T-cell (primary cell): Measurements from ENCODE around the gene ARL13B. TPM values are rescaled to one million over a fixed set of nuclear protein-coding genes. Genes with fewer than 3 reads are reported as not detected.

ENCODE experiments used
- ATAC-seq, 4 experiments: fragments of 200-7000 bp in 3 of 4; fragments of 150-1000 bp in 1 of 4; cut with Tn5 transposase; replicated peaks in 1 of 4; 1 replicate in 3 of 4; 2 replicates in 1 of 4; pipeline ENCODE4 v1.10.0; 2021; ENCODE audit warnings: moderate library complexity in 3 of 4, mild to moderate bottlenecking in 2 of 4, moderate number of reproducible peaks in 1 of 4
- CTCF ChIA-PET, 2 donors: fragments of 300-600 bp; sonication (Branson Sonifier 250); formaldehyde crosslinking; loops; one replicate each; lab custom pipeline; 2022; ENCODE audit warnings: antibody characterized with exemption in 2 of 2; lab: Charles Lee
- POLR2A ChIA-PET, 2 donors: fragments of 300-600 bp; sonication (Branson Sonifier 250); formaldehyde crosslinking; loops; one replicate each; lab custom pipeline; 2022; ENCODE audit warnings: antibody characterized with exemption in 2 of 2; lab: Charles Lee
- DNase-seq, 35 experiments: peaks; one replicate each; pipeline versions ENCODE4 v3.0.0 to v3.0.0-alpha.2; 2013 to 2023
- H3K27ac ChIP-seq: one replicate; pipeline ENCODE4 v1.5.1; 2013; ENCODE audit warnings: low read length
- H3K27me3 ChIP-seq, 2 experiments: replicated peaks in 1 of 2; 1 replicate in 1 of 2; 2 replicates in 1 of 2; pipeline versions ENCODE4 v1.6.1 to v1.7.0; 2013; ENCODE audit warnings: low read length in 1 of 2, mixed read lengths in 1 of 2; ENCODE audit not compliant: control insufficient read depth in 2 of 2, insufficient read depth in 2 of 2; ENCODE audit errors: extremely low read depth in 1 of 2
- H3K36me3 ChIP-seq, 2 donors: 1 replicate in 1 of 2; 2 replicates in 1 of 2; pipeline versions ENCODE4 v1.6.1 to v1.7.0; 2013; ENCODE audit warnings: low read length in 1 of 2; ENCODE audit not compliant: control insufficient read depth in 2 of 2, insufficient read depth in 1 of 2; ENCODE audit errors: extremely low read depth in 1 of 2
- H3K4me1 ChIP-seq, 2 experiments: 1 replicate in 1 of 2; 2 replicates in 1 of 2; pipeline versions ENCODE4 v1.6.1 to v1.7.0; 2013; ENCODE audit warnings: low read length in 2 of 2, mixed read lengths in 1 of 2; ENCODE audit not compliant: insufficient read depth in 2 of 2, control insufficient read depth in 1 of 2; ENCODE audit errors: extremely low read depth in 1 of 2
- H3K4me3 ChIP-seq, 2 donors: 1 replicate in 1 of 2; 2 replicates in 1 of 2; pipeline versions ENCODE4 v1.5.1 to v1.7.0; 2013; ENCODE audit warnings: mild to moderate bottlenecking in 2 of 2, low read length in 1 of 2, moderate library complexity in 1 of 2; ENCODE audit not compliant: control insufficient read depth in 1 of 2; ENCODE audit errors: extremely low read depth in 1 of 2
- H3K9me3 ChIP-seq: 2 replicates; pipeline ENCODE4 v1.7.0; 2013
- H3K27ac Mint-ChIP-seq, 2 donors: one replicate each; pipeline ENCODE4 v1.8.0; 2020 to 2021; ENCODE audit warnings: mild to moderate bottlenecking in 2 of 2, mixed read lengths in 2 of 2
- H3K27me3 Mint-ChIP-seq, 2 donors: one replicate each; pipeline ENCODE4 v1.8.0; 2021 to 2022; ENCODE audit warnings: mixed read lengths in 2 of 2
- H3K36me3 Mint-ChIP-seq: one replicate; pipeline ENCODE4 v1.8.0; 2021; ENCODE audit warnings: mixed read lengths
- H3K4me1 Mint-ChIP-seq, 3 donors: one replicate each; pipeline ENCODE4 v1.8.0; 2020 to 2022; ENCODE audit warnings: mixed read lengths in 3 of 3, mild to moderate bottlenecking in 1 of 3
- H3K4me3 Mint-ChIP-seq, 3 donors: one replicate each; pipeline ENCODE4 v1.8.0; 2020 to 2022; ENCODE audit warnings: mild to moderate bottlenecking in 3 of 3, mixed read lengths in 3 of 3, moderate library complexity in 3 of 3
- H3K9me3 Mint-ChIP-seq, 3 donors: one replicate each; pipeline ENCODE4 v1.8.0; 2020 to 2022; ENCODE audit warnings: mixed read lengths in 3 of 3
- WGBS: methylation state at CpG from one replicate; pipeline ENCODE4 v1.1.5; 2013; ENCODE audit warnings: missing lambda C conversion rate; ENCODE audit not compliant: insufficient coverage; 5-methylcytosine and 5-hydroxymethylcytosine counted together
- total RNA-seq, 35 experiments: library from RNA in 6 of 35; stranded (reverse) in 6 of 35; fragments of 120-200 nt in 1 of 35; gene quantifications; one replicate each; pipeline versions ENCODE4 v1.2.1 to v1.2.4 and lab custom pipeline; 2013 to 2026

Gene ARL13B
- total RNA-seq, 5 donors from 2014 or later (not counting 1 experiment from before 2014, with no cell fraction given), result 6.0 to 11.5 (median 9.2) TPM

- H3K36me3 ChIP-seq, result no peaks in the 10 kb centered on the region
- H3K27me3 ChIP-seq, result peaks cover 0 to 24% of the 10 kb centered on the region in 2 experiments
- peaks cover 8 to 12% (median 11%) of the 10 kb centered on the region in 3 donors for H3K4me1 Mint-ChIP-seq
- H3K27me3 Mint-ChIP-seq, result peaks cover 12 to 19% of the 10 kb centered on the region in 2 donors
- peak; percentile 91 to 96 (median 94) for ATAC-seq
- H3K9me3 Mint-ChIP-seq, result no peaks in the 10 kb centered on the region
- no peak within 1 kb of the TSS for H3K27ac Mint-ChIP-seq
- ChIA-PET POLR2A (interaction anchor here in 1 of 2 donors (0.6 kb wide), 1 partner anchor 20 kb away, joined by 4 read pairs; no protein-coding TSS in a partner anchor), CTCF (interaction anchor here in 1 of 2 donors (1.0 kb wide), 1 partner anchor 96 kb away, joined by 3 read pairs; no protein-coding TSS in a partner anchor)
- H3K4me3 ChIP-seq, result peak within 1 kb of the TSS; percentile 43 to 82
- H3K36me3 Mint-ChIP-seq, result no peaks in the 10 kb centered on the region
- H3K4me1 ChIP-seq, result peaks cover 5 to 11% of the 10 kb centered on the region in 2 experiments
- DNase-seq, result peak in 31 of 35 experiments; percentile 9 to 58 (median 23)
- H3K27ac ChIP-seq, result no peak within 1 kb of the TSS
- no peaks in the 10 kb centered on the region for H3K9me3 ChIP-seq
- 1% methylated on average over 34 of the region's 53 CpGs for WGBS
- H3K4me3 Mint-ChIP-seq, result peak within 1 kb of the TSS; percentile 70 to 80 (median 78)
These were observed 6.5 kb upstream of the ARL13B start, which contains the start of gene PROS1 for GRCh38 chr3:93973131-93974126. Gene PROS1, minus strand, starts transcription at chr3:93973896. Its CDS starts 147 bp downstream, at chr3:93973749.

GRCh38 chr3:93981649-93982048 lies 1.7 kb downstream of the ARL13B start:
- H3K4me3 ChIP-seq, result no peak overlapping the region

GRCh38 chr3:93983408-93983807 lies 3.5 kb downstream of the ARL13B start:
- POLR2A ChIA-PET, result interaction anchor here in 1 of 2 donors (0.7 kb wide), 1 partner anchor 116 kb away, joined by 3 read pairs; no protein-coding TSS in a partner anchor
- no peaks in the 10 kb centered on the region for H3K36me3 Mint-ChIP-seq

More at GRCh38 chr3:93981649-93982048, 1.7 kb downstream of the ARL13B start:
- ATAC-seq, result no peak
- ChIA-PET POLR2A (interaction anchor here (1.2 to 1.3 kb wide), 2 partner anchors 81 kb away, joined by 3 read pairs; partner anchors contain the start of genes DHFR2 (in 2 of the 2) and NSUN3 (in 2 of the 2)), CTCF (interaction anchor here (0.7 to 1.1 kb wide), 2 partner anchors 80 to 122 kb away, joined by 3 read pairs; no protein-coding TSS in a partner anchor)
- H3K4me3 Mint-ChIP-seq, result peak overlapping the region; percentile 47 to 84 (median 57)
- Histone ChIP-seq H3K27ac (no peak overlapping the region), H3K4me1 (peaks cover 8 to 9% of the 10 kb centered on the region in 2 experiments), H3K9me3 (no peaks in the 10 kb centered on the region), H3K27me3 (no peaks in the 10 kb centered on the region), H3K36me3 (no peaks in the 10 kb centered on the region)
- 96% methylated on average over 9 of the region's 13 CpGs for WGBS
- no peak for DNase-seq
- H3K4me1 Mint-ChIP-seq, result peaks cover 21 to 23% (median 23%) of the 10 kb centered on the region in 3 donors
- no peak overlapping the region for H3K27ac Mint-ChIP-seq
- no peaks in the 10 kb centered on the region for H3K36me3 Mint-ChIP-seq
- H3K9me3 Mint-ChIP-seq, result no peaks in the 10 kb centered on the region
- H3K27me3 Mint-ChIP-seq, result no peaks in the 10 kb centered on the region

GRCh38 chr3:93984618-93985017 lies 4.7 kb downstream of the ARL13B start:
- Histone ChIP-seq H3K9me3 (no peaks in the 10 kb centered on the region), H3K4me1 (peaks cover 4 to 8% of the 10 kb centered on the region in 2 experiments), H3K4me3 (no peak overlapping the region), H3K36me3 (no peaks in the 10 kb centered on the region), H3K27me3 (no peaks in the 10 kb centered on the region), H3K27ac (no peak overlapping the region)
- Mint-ChIP-seq H3K27ac (no peak overlapping the region), H3K36me3 (no peaks in the 10 kb centered on the region), H3K27me3 (no peaks in the 10 kb centered on the region), H3K4me3 (no peak overlapping the region), H3K9me3 (no peaks in the 10 kb centered on the region), H3K4me1 (peaks cover 17 to 19% (median 19%) of the 10 kb centered on the region in 3 donors)
- POLR2A ChIA-PET, result no interaction called here
- DNase-seq (no peak), ATAC-seq (no peak)
- WGBS, result 100% methylated on average over 3 of the region's 5 CpGs
- CTCF ChIA-PET, result no interaction called here

More at GRCh38 chr3:93983408-93983807, 3.5 kb downstream of the ARL13B start:
- H3K9me3 ChIP-seq, result no peaks in the 10 kb centered on the region
- no peak for DNase-seq
- Mint-ChIP-seq H3K27ac (no peak overlapping the region), H3K4me3 (no peak overlapping the region), H3K4me1 (peaks cover 21 to 23% (median 23%) of the 10 kb centered on the region in 3 donors), H3K9me3 (no peaks in the 10 kb centered on the region), H3K27me3 (no peaks in the 10 kb centered on the region)
- ATAC-seq, result no peak
- H3K27ac ChIP-seq, result no peak overlapping the region
- H3K36me3 ChIP-seq, result no peaks in the 10 kb centered on the region
- no CpG with 5 or more reads among the region's 3 CpGs for WGBS
- H3K27me3 ChIP-seq, result no peaks in the 10 kb centered on the region
- H3K4me3 ChIP-seq, result no peak overlapping the region
- CTCF ChIA-PET, result interaction anchor here in 1 of 2 donors (0.7 kb wide), 1 partner anchor 85 kb away, joined by 3 read pairs; no protein-coding TSS in a partner anchor
- H3K4me1 ChIP-seq, result peaks cover 8 to 9% of the 10 kb centered on the region in 2 experiments

- Histone ChIP-seq H3K4me3 (no peak overlapping the region), H3K4me1 (no peaks in the 10 kb centered on the region), H3K36me3 (no peaks in the 10 kb centered on the region), H3K27ac (no peak overlapping the region), H3K27me3 (no peaks in the 10 kb centered on the region), H3K9me3 (no peaks in the 10 kb centered on the region)
- Mint-ChIP-seq H3K27me3 (no peaks in the 10 kb centered on the region), H3K4me3 (no peak overlapping the region), H3K36me3 (no peaks in the 10 kb centered on the region), H3K9me3 (no peaks in the 10 kb centered on the region), H3K4me1 (peaks cover 0 to 2% (median 0%) of the 10 kb centered on the region in 3 donors), H3K27ac (no peak overlapping the region)
- ATAC-seq (no peak), DNase-seq (no peak)
- ChIA-PET CTCF (no interaction called here), POLR2A (no interaction called here)
These were observed 8.3 kb downstream of the ARL13B start for GRCh38 chr3:93988283-93988682.

GRCh38 chr3:93988764-93989163 lies 8.8 kb downstream of the ARL13B start:
- no peaks in the 10 kb centered on the region for H3K36me3 ChIP-seq
- H3K4me3 Mint-ChIP-seq, result no peak overlapping the region
- no peaks in the 10 kb centered on the region for H3K36me3 Mint-ChIP-seq
- no peak overlapping the region for H3K4me3 ChIP-seq
- ChIA-PET CTCF (interaction anchor here in 1 of 2 donors (0.5 kb wide), 1 partner anchor 9 kb away, joined by 3 read pairs; no protein-coding TSS in a partner anchor), POLR2A (interaction anchor here in 1 of 2 donors (0.8 kb wide), 1 partner anchor 163 kb away, joined by 3 read pairs; no protein-coding TSS in a partner anchor)
- H3K27me3 Mint-ChIP-seq, result no peaks in the 10 kb centered on the region
- H3K27ac Mint-ChIP-seq, result no peak overlapping the region
- 100% methylated on average over 5 of the region's 9 CpGs for WGBS
- H3K9me3 ChIP-seq, result no peaks in the 10 kb centered on the region
- no peak overlapping the region for H3K27ac ChIP-seq
- peaks cover 0 to under 1% (median 0%) of the 10 kb centered on the region in 3 donors for H3K4me1 Mint-ChIP-seq
- DNase-seq (no peak), ATAC-seq (no peak)
- H3K4me1 ChIP-seq, result no peaks in the 10 kb centered on the region
- H3K9me3 Mint-ChIP-seq, result no peaks in the 10 kb centered on the region
- no peaks in the 10 kb centered on the region for H3K27me3 ChIP-seq
